Measurements from ENCODE around the gene WDR64. TPM values are rescaled to one million over a fixed set of nuclear protein-coding genes. Genes with fewer than 3 reads are reported as not detected.
"Not testable (repeated sequence)": the region's sequence is repeated elsewhere in the genome, so short reads cannot be mapped to it uniquely, and the experiment has no call there.

WDR64 gene
- total RNA-seq, 1 donor from 2014 or later: not detected

GRCh38 chr1:241682921-241683320 is 30.8 kb downstream of the WDR64 start:
- DNase-seq (ENCODE audit: missing footprints) (no peak), ATAC-seq (no peak)
- intact Hi-C loops (cut with DNase I): no loop called here

- intact Hi-C loops (cut with DNase I): no loop called here
- ATAC-seq (no peak), DNase-seq (ENCODE audit: missing footprints) (no peak)
Observed at GRCh38 chr1:241684108-241684507, 32.0 kb downstream of the WDR64 start.

- intact Hi-C loops (cut with DNase I): no loop called here
- ATAC-seq (no peak), DNase-seq (ENCODE audit: missing footprints) (no peak)
Observed at GRCh38 chr1:241688940-241689368, 36.9 kb downstream of the WDR64 start.

- intact Hi-C loops (cut with DNase I): no loop called here
- ATAC-seq: no peak
- no peak for DNase-seq (ENCODE audit: missing footprints)
Observed at GRCh38 chr1:241695246-241696171, 43.4 kb downstream of the WDR64 start.

GRCh38 chr1:241696172-241696814 is 44.2 kb downstream of the WDR64 start:
- no peak for DNase-seq (ENCODE audit: missing footprints)
- intact Hi-C loops (cut with DNase I): no loop called here
- ATAC-seq: no peak

GRCh38 chr1:241696815-241697639 is 44.9 kb downstream of the WDR64 start:
- intact Hi-C loops (cut with DNase I): no loop called here
- DNase-seq (ENCODE audit: missing footprints) (no peak), ATAC-seq (no peak)

- intact Hi-C loops (cut with DNase I): no loop called here
- DNase-seq (ENCODE audit: missing footprints): no peak
- ATAC-seq: no peak
Observed at GRCh38 chr1:241697640-241698018, 45.5 kb downstream of the WDR64 start.

GRCh38 chr1:241698177-241698576 is 46.1 kb downstream of the WDR64 start:
- no peak for DNase-seq (ENCODE audit: missing footprints)

GRCh38 chr1:241701483-241702295 is 49.6 kb downstream of the WDR64 start:
- no peak for ATAC-seq
- intact Hi-C loops (cut with DNase I): no loop called here

More at GRCh38 chr1:241698177-241698576, 46.1 kb downstream of the WDR64 start:
- ATAC-seq: no peak
- intact Hi-C loops (cut with DNase I): no loop called here

GRCh38 chr1:241702442-241703373 is 50.6 kb downstream of the WDR64 start:
- DNase-seq (ENCODE audit: missing footprints): no peak
- no peak for ATAC-seq
- intact Hi-C loops (cut with DNase I): no loop called here

More at GRCh38 chr1:241701483-241702295, 49.6 kb downstream of the WDR64 start:
- DNase-seq (ENCODE audit: missing footprints): no peak

GRCh38 chr1:241703739-241704138 is 51.7 kb downstream of the WDR64 start:
- DNase-seq (ENCODE audit: missing footprints); ATAC-seq; intact Hi-C loops (cut with DNase I): not testable (repeated sequence)

- DNase-seq (ENCODE audit: missing footprints): no peak
- no peak for ATAC-seq
- intact Hi-C loops (cut with DNase I): no loop called here
Observed at GRCh38 chr1:241706257-241706656, 54.2 kb downstream of the WDR64 start.

- ATAC-seq (no peak), DNase-seq (ENCODE audit: missing footprints) (no peak)
- intact Hi-C loops (cut with DNase I): no loop called here
Observed at GRCh38 chr1:241706967-241707366, 54.9 kb downstream of the WDR64 start.

- DNase-seq (ENCODE audit: missing footprints) (no peak), ATAC-seq (no peak)
- intact Hi-C loops (cut with DNase I): no loop called here
Observed at GRCh38 chr1:241707442-241707841, 55.4 kb downstream of the WDR64 start.

GRCh38 chr1:241711326-241711725 is 59.2 kb downstream of the WDR64 start:
- intact Hi-C loops (cut with DNase I): no loop called here
- no peak for ATAC-seq

GRCh38 chr1:241713316-241713715 is 61.2 kb downstream of the WDR64 start:
- no peak for ATAC-seq

More at GRCh38 chr1:241711326-241711725, 59.2 kb downstream of the WDR64 start:
- no peak for DNase-seq (ENCODE audit: missing footprints)

More at GRCh38 chr1:241713316-241713715, 61.2 kb downstream of the WDR64 start:
- DNase-seq (ENCODE audit: missing footprints): no peak
- intact Hi-C loops (cut with DNase I): no loop called here

All from Right ventricle myocardium inferior (tissue), 1 donor.